Measurements from ENCODE around the gene NRXN3. TPM values are rescaled to one million over a fixed set of nuclear protein-coding genes. Genes with fewer than 3 reads are reported as not detected.

NRXN3 gene
- total and polyA plus RNA-seq, 2 experiments from 2014 or later = 0.08 to 0.11 TPM

- DNase-seq = no peak
- 0 out of 2 replicates have a peak, but pooled peaks cover under 1% of the 10 kb centered on the region for H3K27me3 ChIP-seq (replicated peaks; ENCODE audit: insufficient read depth)
- H3K9me2 ChIP-seq (ENCODE audit: insufficient read depth) = no peaks in the 10 kb centered on the region
- H2AFZ ChIP-seq = no peak overlapping the region
- no peak overlapping the region for H3K27ac ChIP-seq
- TF ChIP-seq EZH2phosphoT487 (IDR thresholded peaks at IDR 0.05; ENCODE audit: insufficient read depth, low read depth) (no peak), EZH2 (IDR thresholded peaks at IDR 0.05; ENCODE audit: insufficient read depth, poor library complexity, severe bottlenecking) (no peak)
- no peaks in the 10 kb centered on the region for H3K79me2 ChIP-seq (ENCODE audit: insufficient read depth)
- in situ Hi-C loops (cut with MboI) = no loop called here
- H3F3A ChIP-seq (ENCODE audit: insufficient read depth) = no peaks in the 10 kb centered on the region
- no peaks in the 10 kb centered on the region for H3K4me1 ChIP-seq (ENCODE audit: insufficient read depth)
- H3K36me3 ChIP-seq (ENCODE audit: low read depth) = no peaks in the 10 kb centered on the region
- H3K4me3 ChIP-seq = no peak overlapping the region
- WGBS, 2 experiments (ENCODE audit: low coverage in 1 of 2, low lambda C conversion rate in 2 of 2, missing lambda C conversion rate in 2 of 2) = 18 to 19% methylated on average over 5 of the region's 5 CpGs
- H3K9me3 ChIP-seq (ENCODE audit: low read depth) = no peaks in the 10 kb centered on the region
- no peaks in the 10 kb centered on the region for H4K20me1 ChIP-seq (ENCODE audit: insufficient read depth)
- no peak overlapping the region for H3K4me2 ChIP-seq (ENCODE audit: unreplicated experiment)
- no peak overlapping the region for H3K9ac ChIP-seq
Observed at GRCh38 chr14:79342942-79343341, 1172.8 kb downstream of the NRXN3 start.

DNA sequence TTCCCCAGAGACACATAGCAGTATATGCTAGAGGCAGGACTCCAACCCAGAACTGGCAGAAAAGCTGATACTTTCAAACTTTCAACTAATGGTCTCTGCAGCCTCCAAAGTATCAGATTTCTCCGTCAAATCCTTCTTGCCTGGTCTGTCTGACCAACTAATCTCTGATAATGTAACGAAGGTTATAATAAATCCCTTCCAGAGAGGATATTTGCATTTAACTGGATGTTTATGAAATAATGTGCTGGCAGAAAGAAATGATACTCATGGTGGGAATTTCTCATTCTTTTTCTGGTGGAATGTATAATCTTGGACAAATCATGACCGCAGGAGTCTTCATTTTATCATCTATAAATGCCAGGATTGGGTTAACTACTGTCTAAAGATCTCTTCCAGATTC is 1180.8 kb downstream of the NRXN3 start:
- no peaks in the 10 kb centered on the region for H4K20me1 ChIP-seq (ENCODE audit: insufficient read depth)
- no peak for DNase-seq
- no peaks in the 10 kb centered on the region for H3K27me3 ChIP-seq (replicated peaks; ENCODE audit: insufficient read depth)
- H3K4me3 ChIP-seq = no peak overlapping the region
- no peaks in the 10 kb centered on the region for H3K4me1 ChIP-seq (ENCODE audit: insufficient read depth)
- H3K9ac ChIP-seq = no peak overlapping the region
- in situ Hi-C loops (cut with MboI) = no loop called here
- 19% methylated on average over 3 of the region's 3 CpGs for WGBS, 2 experiments (ENCODE audit: low coverage in 1 of 2, low lambda C conversion rate in 2 of 2, missing lambda C conversion rate in 2 of 2)
- H3K79me2 ChIP-seq (ENCODE audit: insufficient read depth) = no peaks in the 10 kb centered on the region
- H2AFZ ChIP-seq = no peak overlapping the region
- no peaks in the 10 kb centered on the region for H3K9me3 ChIP-seq (ENCODE audit: low read depth)
- no peak overlapping the region for H3K27ac ChIP-seq
- TF ChIP-seq EZH2phosphoT487 (IDR thresholded peaks at IDR 0.05; ENCODE audit: insufficient read depth, low read depth) = no peak
- no peak for TF ChIP-seq EZH2 (IDR thresholded peaks at IDR 0.05; ENCODE audit: insufficient read depth, poor library complexity, severe bottlenecking)
- no peaks in the 10 kb centered on the region for H3K36me3 ChIP-seq (ENCODE audit: low read depth)
- no peaks in the 10 kb centered on the region for H3K9me2 ChIP-seq (ENCODE audit: insufficient read depth)
- no peaks in the 10 kb centered on the region for H3F3A ChIP-seq (ENCODE audit: insufficient read depth)
- H3K4me2 ChIP-seq (ENCODE audit: unreplicated experiment) = no peak overlapping the region

GRCh38 chr14:79352076-79352630 is 1182.0 kb downstream of the NRXN3 start:
- Histone ChIP-seq H3F3A (ENCODE audit: insufficient read depth) (no peaks in the 10 kb centered on the region), H3K36me3 (ENCODE audit: low read depth) (no peaks in the 10 kb centered on the region), H3K27ac (no peak overlapping the region), H2AFZ (no peak overlapping the region), H3K4me3 (no peak overlapping the region), H3K79me2 (ENCODE audit: insufficient read depth) (no peaks in the 10 kb centered on the region), H3K9ac (no peak overlapping the region), H3K27me3 (replicated peaks; ENCODE audit: insufficient read depth) (no peaks in the 10 kb centered on the region), H3K9me3 (ENCODE audit: low read depth) (no peaks in the 10 kb centered on the region), H4K20me1 (ENCODE audit: insufficient read depth) (no peaks in the 10 kb centered on the region), H3K9me2 (ENCODE audit: insufficient read depth) (no peaks in the 10 kb centered on the region), H3K4me1 (ENCODE audit: insufficient read depth) (no peaks in the 10 kb centered on the region), H3K4me2 (ENCODE audit: unreplicated experiment) (no peak overlapping the region)
- no peak for DNase-seq
- TF ChIP-seq EZH2phosphoT487 (IDR thresholded peaks at IDR 0.05; ENCODE audit: insufficient read depth, low read depth) (no peak), EZH2 (IDR thresholded peaks at IDR 0.05; ENCODE audit: insufficient read depth, poor library complexity, severe bottlenecking) (no peak)
- in situ Hi-C loops (cut with MboI) = no loop called here
- WGBS, 2 experiments (ENCODE audit: low coverage in 1 of 2, low lambda C conversion rate in 2 of 2, missing lambda C conversion rate in 2 of 2) = 1 to 3% methylated on average over 3 of the region's 3 CpGs

- no peak for DNase-seq
- Histone ChIP-seq H3K4me2 (ENCODE audit: unreplicated experiment) (no peak overlapping the region), H4K20me1 (ENCODE audit: insufficient read depth) (no peaks in the 10 kb centered on the region), H3K27ac (no peak overlapping the region), H3K79me2 (ENCODE audit: insufficient read depth) (no peaks in the 10 kb centered on the region), H3K36me3 (ENCODE audit: low read depth) (no peaks in the 10 kb centered on the region), H3F3A (ENCODE audit: insufficient read depth) (no peaks in the 10 kb centered on the region), H3K4me1 (ENCODE audit: insufficient read depth) (no peaks in the 10 kb centered on the region), H3K27me3 (replicated peaks; ENCODE audit: insufficient read depth) (no peaks in the 10 kb centered on the region), H3K9me2 (ENCODE audit: insufficient read depth) (no peaks in the 10 kb centered on the region), H3K9me3 (ENCODE audit: low read depth) (no peaks in the 10 kb centered on the region), H3K4me3 (no peak overlapping the region), H3K9ac (no peak overlapping the region), H2AFZ (no peak overlapping the region)
- TF ChIP-seq EZH2phosphoT487 (IDR thresholded peaks at IDR 0.05; ENCODE audit: insufficient read depth, low read depth) (no peak), EZH2 (IDR thresholded peaks at IDR 0.05; ENCODE audit: insufficient read depth, poor library complexity, severe bottlenecking) (no peak)
- WGBS, 2 experiments (ENCODE audit: low coverage in 1 of 2, low lambda C conversion rate in 2 of 2, missing lambda C conversion rate in 2 of 2) = 30 to 32% methylated on average over 1 of the region's 1 CpG
- in situ Hi-C loops (cut with MboI) = no loop called here
Observed at GRCh38 chr14:79354336-79354735, 1184.2 kb downstream of the NRXN3 start.

GRCh38 chr14:79356040-79356439 is 1185.9 kb downstream of the NRXN3 start:
- Histone ChIP-seq H3K79me2 (ENCODE audit: insufficient read depth) (no peaks in the 10 kb centered on the region), H3K36me3 (ENCODE audit: low read depth) (no peaks in the 10 kb centered on the region), H2AFZ (no peak overlapping the region), H3K4me1 (ENCODE audit: insufficient read depth) (no peaks in the 10 kb centered on the region), H3K4me2 (ENCODE audit: unreplicated experiment) (no peak overlapping the region), H3K27ac (no peak overlapping the region), H3K9ac (no peak overlapping the region), H3F3A (ENCODE audit: insufficient read depth) (no peaks in the 10 kb centered on the region), H3K4me3 (no peak overlapping the region), H4K20me1 (ENCODE audit: insufficient read depth) (no peaks in the 10 kb centered on the region), H3K9me2 (ENCODE audit: insufficient read depth) (no peaks in the 10 kb centered on the region), H3K9me3 (ENCODE audit: low read depth) (no peaks in the 10 kb centered on the region), H3K27me3 (replicated peaks; ENCODE audit: insufficient read depth) (no peaks in the 10 kb centered on the region)
- DNase-seq = no peak
- 28 to 34% methylated on average over 2 of the region's 2 CpGs for WGBS, 2 experiments (ENCODE audit: low coverage in 1 of 2, low lambda C conversion rate in 2 of 2, missing lambda C conversion rate in 2 of 2)
- TF ChIP-seq EZH2phosphoT487 (IDR thresholded peaks at IDR 0.05; ENCODE audit: insufficient read depth, low read depth) (no peak), EZH2 (IDR thresholded peaks at IDR 0.05; ENCODE audit: insufficient read depth, poor library complexity, severe bottlenecking) (no peak)
- in situ Hi-C loops (cut with MboI) = no loop called here
